ENCODE results near the gene LGALS9. TPM values are rescaled to one million over a fixed set of nuclear protein-coding genes. Genes with fewer than 3 reads are reported as not detected.

The LGALS9 gene
- polyA plus RNA-seq, 1 experiment, result 3.0 TPM

DNA sequence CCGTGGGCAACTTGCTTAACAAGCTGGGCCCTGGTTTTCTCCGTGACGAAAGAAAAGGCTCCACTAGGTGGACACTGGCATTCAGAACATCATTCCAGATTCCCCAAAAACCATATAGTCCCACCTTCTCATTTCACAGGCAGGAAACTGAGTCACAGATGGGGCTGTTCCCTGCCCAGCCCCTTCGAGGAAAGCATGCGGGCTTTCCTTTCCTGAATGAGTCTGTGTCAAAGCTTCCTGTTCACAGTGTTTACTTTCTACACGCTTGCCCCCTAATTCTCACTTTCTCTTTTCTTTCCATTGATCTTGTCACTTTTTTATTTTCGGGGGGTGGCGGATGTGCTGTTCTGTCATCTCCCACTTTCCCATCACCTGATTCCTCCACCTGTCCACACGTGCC, 10.3 kb upstream of the LGALS9 start:
- TF ChIP-seq, protein P1, sequence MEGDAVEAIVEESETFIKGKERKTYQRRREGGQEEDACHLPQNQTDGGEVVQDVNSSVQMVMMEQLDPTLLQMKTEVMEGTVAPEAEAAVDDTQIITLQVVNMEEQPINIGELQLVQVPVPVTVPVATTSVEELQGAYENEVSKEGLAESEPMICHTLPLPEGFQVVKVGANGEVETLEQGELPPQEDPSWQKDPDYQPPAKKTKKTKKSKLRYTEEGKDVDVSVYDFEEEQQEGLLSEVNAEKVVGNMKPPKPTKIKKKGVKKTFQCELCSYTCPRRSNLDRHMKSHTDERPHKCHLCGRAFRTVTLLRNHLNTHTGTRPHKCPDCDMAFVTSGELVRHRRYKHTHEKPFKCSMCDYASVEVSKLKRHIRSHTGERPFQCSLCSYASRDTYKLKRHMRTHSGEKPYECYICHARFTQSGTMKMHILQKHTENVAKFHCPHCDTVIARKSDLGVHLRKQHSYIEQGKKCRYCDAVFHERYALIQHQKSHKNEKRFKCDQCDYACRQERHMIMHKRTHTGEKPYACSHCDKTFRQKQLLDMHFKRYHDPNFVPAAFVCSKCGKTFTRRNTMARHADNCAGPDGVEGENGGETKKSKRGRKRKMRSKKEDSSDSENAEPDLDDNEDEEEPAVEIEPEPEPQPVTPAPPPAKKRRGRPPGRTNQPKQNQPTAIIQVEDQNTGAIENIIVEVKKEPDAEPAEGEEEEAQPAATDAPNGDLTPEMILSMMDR (IDR thresholded peaks at IDR 0.05; ENCODE audit: low read depth, low read length), result no peak
- H3K27ac ChIP-seq (ENCODE audit: low read depth, low read length), result no peak overlapping the region
- H3K27me3 ChIP-seq (ENCODE audit: control insufficient read depth, insufficient read depth, low read length), result no peaks in the 10 kb centered on the region
- ChIA-PET CTCF (no interaction called here), POLR2A (no interaction called here)
- H3K9me3 ChIP-seq (ENCODE audit: control insufficient read depth, insufficient read depth, low read length), result no peaks in the 10 kb centered on the region
- H3K4me3 ChIP-seq (ENCODE audit: low read depth, low read length), result no peak overlapping the region
- DNase-seq (ENCODE audit: low read depth, low spot score), result no peak

DNA sequence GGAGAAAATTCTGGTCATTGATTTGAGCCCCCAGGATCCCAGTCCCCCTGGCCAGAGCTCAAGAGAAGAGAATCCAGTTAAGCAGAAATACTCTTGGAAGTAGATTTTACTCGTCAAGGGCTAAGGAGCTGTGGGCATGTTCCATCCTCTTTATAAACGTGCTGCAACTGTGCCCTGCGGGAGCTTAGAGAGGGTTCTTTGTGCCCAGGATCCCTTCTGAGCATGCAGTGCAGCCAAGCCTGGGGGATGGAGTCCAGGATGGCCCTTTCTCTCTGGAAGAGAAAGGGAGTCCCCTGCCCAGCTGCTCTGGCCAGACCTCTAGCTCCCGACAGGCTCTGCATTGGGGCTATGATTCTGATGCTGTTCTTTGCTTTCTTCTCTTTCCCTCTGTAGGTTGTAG, 9.5 kb upstream of the LGALS9 start:
- TF ChIP-seq, protein P1 (IDR thresholded peaks at IDR 0.05; ENCODE audit: low read depth, low read length), result no peak
- ChIA-PET CTCF (interaction anchor here (1.5 kb wide), 1 partner anchor 135 kb away, joined by 3 read pairs; no protein-coding TSS in a partner anchor), POLR2A (no interaction called here)
- Histone ChIP-seq H3K27me3 (ENCODE audit: control insufficient read depth, insufficient read depth, low read length) (no peaks in the 10 kb centered on the region), H3K4me3 (ENCODE audit: low read depth, low read length) (no peak overlapping the region), H3K27ac (ENCODE audit: low read depth, low read length) (no peak overlapping the region), H3K9me3 (ENCODE audit: control insufficient read depth, insufficient read depth, low read length) (no peaks in the 10 kb centered on the region)
- no peak for DNase-seq (ENCODE audit: low read depth, low spot score)

DNA sequence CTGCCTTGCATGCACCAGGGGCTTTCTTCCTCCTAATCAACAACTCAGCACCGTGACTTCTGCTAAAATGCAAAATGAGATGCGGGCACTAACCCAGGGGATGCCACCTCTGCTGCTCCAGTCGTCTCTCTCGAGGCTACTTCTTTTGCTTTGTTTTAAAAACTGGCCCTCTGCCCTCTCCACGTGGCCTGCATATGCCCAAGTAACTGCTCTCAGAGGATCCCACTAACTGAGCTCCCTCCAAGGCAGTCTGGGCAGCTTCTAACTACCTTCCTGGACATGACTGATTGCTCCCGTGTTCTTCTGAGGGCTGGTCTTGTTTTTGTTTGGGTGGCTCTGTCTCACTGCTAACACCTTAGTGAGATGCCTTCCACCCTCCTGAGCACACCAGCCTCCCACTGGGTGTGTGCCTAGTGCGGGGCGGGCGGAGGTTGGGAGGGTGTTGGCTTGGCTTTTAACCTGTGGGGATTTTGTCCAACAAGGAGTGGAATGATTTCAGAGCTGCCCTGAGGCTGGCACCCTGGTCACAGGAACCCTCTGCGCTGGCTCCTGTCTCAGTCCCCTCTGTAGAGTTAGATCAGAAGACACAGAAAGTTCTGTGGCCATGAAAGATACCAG, 8.9 kb upstream of the LGALS9 start:
- ChIA-PET CTCF (interaction anchor here (1.5 kb wide), 1 partner anchor 134 kb away, joined by 3 read pairs; no protein-coding TSS in a partner anchor), POLR2A (no interaction called here)
- no peaks in the 10 kb centered on the region for H3K27me3 ChIP-seq (ENCODE audit: control insufficient read depth, insufficient read depth, low read length)
- no peak for DNase-seq (ENCODE audit: low read depth, low spot score)
- H3K4me3 ChIP-seq (ENCODE audit: low read depth, low read length), result no peak overlapping the region
- TF ChIP-seq, protein P1 (IDR thresholded peaks at IDR 0.05; ENCODE audit: low read depth, low read length), result no peak
- no peak overlapping the region for H3K27ac ChIP-seq (ENCODE audit: low read depth, low read length)
- no peaks in the 10 kb centered on the region for H3K9me3 ChIP-seq (ENCODE audit: control insufficient read depth, insufficient read depth, low read length)

GRCh38 chr17:27622986-27623385, 8.0 kb upstream of the LGALS9 start:
- H3K4me3 ChIP-seq (ENCODE audit: low read depth, low read length), result no peak overlapping the region
- H3K9me3 ChIP-seq (ENCODE audit: control insufficient read depth, insufficient read depth, low read length), result no peaks in the 10 kb centered on the region
- H3K27ac ChIP-seq (ENCODE audit: low read depth, low read length), result no peak overlapping the region
- no peaks in the 10 kb centered on the region for H3K27me3 ChIP-seq (ENCODE audit: control insufficient read depth, insufficient read depth, low read length)
- TF ChIP-seq, protein P1 (IDR thresholded peaks at IDR 0.05; ENCODE audit: low read depth, low read length), result no peak
- ChIA-PET POLR2A (no interaction called here), CTCF (interaction anchor here (1.5 kb wide), 1 partner anchor 133 kb away, joined by 3 read pairs; no protein-coding TSS in a partner anchor)
- no peak for DNase-seq (ENCODE audit: low read depth, low spot score)

DNA sequence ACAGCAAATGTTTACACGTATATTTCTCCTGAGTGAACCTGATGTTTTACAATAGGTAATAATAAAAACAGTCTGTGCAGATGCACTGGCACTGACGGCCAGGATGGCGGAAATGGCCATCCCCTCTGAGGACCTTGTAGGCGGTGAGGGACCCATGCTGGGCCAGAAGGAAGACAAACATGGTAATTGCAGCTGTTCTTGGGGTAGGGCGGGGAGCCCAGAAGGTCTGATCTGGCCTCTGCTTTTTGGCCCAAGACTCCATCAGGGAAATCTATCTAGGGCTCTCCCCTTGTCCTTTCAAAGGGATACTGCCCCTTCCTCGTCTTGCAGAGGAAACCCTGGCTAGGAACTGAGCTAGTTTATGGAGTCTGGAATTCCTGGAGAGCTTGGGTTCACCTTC, 7.4 kb upstream of the LGALS9 start:
- H3K4me3 ChIP-seq (ENCODE audit: low read depth, low read length), result no peak overlapping the region

More for the DNA sequence above, 7.4 kb upstream of the LGALS9 start:
- ChIA-PET POLR2A (no interaction called here), CTCF (no interaction called here)
- Histone ChIP-seq H3K27ac (ENCODE audit: low read depth, low read length) (no peak overlapping the region), H3K27me3 (ENCODE audit: control insufficient read depth, insufficient read depth, low read length) (no peaks in the 10 kb centered on the region), H3K9me3 (ENCODE audit: control insufficient read depth, insufficient read depth, low read length) (no peaks in the 10 kb centered on the region)
- TF ChIP-seq, protein P1 (IDR thresholded peaks at IDR 0.05; ENCODE audit: low read depth, low read length), result no peak
- no peak for DNase-seq (ENCODE audit: low read depth, low spot score)
